Stromal cell of bone marrow (primary cell): Measurements from ENCODE around the gene GPR6.

ENCODE experiments used
- DNase-seq: peaks from one replicate; pipeline ENCODE4 v3.0.0-alpha.2; 2012; ENCODE audit warnings: low read depth

The GPR6 gene

DNA sequence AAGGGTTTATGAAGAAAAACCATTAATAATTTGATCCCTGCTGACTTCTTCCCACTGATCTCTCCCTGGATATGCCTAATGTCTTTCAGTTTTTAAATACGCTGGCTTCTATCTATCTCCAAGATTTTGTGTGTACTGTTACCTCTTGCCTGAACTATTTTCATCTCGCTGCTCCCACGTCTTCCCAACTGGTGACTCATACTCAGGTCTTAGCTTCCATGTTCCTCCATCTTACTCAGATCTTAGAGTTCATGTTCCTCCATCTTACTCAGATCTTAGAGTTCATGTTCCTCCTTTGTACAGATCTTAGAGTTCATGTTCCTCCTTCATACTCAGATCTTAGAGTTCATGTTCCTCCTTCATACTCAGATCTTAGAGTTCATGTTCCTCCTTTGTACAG is 21.6 kb downstream of the GPR6 start:
- DNase-seq = no peak

DNA sequence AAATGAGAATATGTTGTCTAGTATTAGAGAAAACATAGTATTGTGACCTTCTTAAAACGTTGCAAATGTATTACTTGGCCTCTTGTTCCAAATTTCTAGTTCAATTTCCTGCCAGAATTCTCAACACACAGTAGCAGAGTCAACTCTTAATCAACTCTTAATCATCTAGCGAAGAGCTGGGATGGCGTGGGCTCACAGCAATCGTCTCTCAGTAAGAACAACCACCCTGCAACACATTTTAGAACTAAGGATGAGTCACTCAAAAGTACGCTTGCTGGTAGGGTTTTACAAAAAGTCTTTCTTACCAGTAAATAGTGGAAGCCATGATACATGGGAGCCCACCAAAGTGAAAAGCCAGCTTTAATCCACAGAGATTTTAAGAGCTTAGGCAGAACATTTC is 24.6 kb downstream of the GPR6 start:
- DNase-seq = no peak

DNA sequence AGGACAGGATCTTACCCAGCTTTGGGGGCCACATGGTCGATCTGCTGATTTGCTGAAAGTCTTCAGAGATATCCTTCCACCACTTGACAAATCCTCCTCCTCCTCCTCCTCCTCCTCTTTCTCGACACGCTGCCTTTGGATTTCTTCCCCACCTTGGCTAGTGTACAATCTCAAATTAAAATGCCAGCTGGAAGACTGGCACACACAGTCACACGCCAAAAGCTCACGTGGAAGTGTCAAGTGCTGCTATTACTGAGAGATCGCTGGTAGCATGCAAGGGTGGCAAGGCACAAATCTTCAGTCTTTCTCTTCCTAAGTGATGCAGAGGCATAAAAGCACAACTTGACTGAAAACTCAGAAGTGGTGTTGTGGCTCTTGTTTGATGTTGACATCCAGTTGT is 35.3 kb downstream of the GPR6 start:
- DNase-seq = no peak

- no peak for DNase-seq
Observed at GRCh38 chr6:110015206-110015605, 37.1 kb downstream of the GPR6 start.

GRCh38 chr6:110017306-110017705 is 39.2 kb downstream of the GPR6 start:
- DNase-seq = no peak

- no peak for DNase-seq
Observed at GRCh38 chr6:110017946-110018345, 39.8 kb downstream of the GPR6 start.

- DNase-seq = no peak
Observed at GRCh38 chr6:110018486-110018885, 40.4 kb downstream of the GPR6 start.

DNA sequence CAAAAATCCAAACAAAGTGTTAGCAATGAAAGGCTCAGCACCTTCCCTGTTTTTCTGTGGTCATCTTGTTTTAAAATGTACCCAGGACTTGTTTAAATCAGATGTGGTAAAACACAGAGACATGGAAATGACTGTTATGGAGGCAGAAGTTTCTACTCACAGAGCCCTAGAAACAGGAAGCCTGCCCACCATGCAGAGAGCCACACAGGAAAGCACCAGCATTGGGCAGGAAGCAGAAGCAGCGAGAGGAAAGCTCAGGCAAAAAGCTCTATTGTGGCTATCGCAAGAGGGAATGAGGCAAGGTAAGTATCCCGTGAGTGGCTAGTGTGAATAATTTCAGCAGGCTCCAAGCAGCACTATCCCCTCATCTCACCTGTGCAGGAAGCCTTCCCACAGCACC is 42.8 kb downstream of the GPR6 start:
- no peak for DNase-seq

GRCh38 chr6:110029144-110029543 is 51.0 kb downstream of the GPR6 start:
- DNase-seq = no peak
